Activated T-helper 9 cell treated with anti-CD3 and anti-CD28 coated beads, Interleukin-2, amount 50 U/mL, for 16 hours (primary cell): ENCODE measurements around the gene GATC.
"Not testable (repeated sequence)": the region's sequence is repeated elsewhere in the genome, so short reads cannot be mapped to it uniquely, and the experiment has no call there.

Source experiments
- DNase-seq: peaks from one replicate; pipeline ENCODE4 v3.0.0-alpha.2; 2020; ENCODE audit warnings: low read depth

GATC gene

GRCh38 chr12:120470150-120470784 is 24.0 kb downstream of the GATC start:
- DNase-seq, result no peak

DNA sequence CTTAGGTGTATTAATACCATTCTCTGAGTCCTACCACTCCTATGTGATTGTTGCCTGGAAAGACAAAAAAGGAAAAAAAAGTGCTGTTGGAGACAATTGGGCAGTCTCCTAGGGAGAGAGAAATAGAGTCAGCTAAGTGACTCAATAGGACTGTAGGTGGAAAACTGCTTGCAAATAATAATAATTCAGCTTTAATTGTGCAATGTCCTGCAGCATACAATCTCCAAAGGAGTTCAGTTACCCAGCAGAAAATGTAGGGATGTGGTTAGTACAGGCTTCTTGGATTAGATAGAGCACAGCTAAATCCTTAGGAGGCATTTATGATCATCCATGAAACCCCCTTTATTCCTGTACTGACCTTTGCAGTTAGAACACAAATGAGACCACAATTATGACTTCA is 26.3 kb downstream of the GATC start:
- DNase-seq, result no peak

DNA sequence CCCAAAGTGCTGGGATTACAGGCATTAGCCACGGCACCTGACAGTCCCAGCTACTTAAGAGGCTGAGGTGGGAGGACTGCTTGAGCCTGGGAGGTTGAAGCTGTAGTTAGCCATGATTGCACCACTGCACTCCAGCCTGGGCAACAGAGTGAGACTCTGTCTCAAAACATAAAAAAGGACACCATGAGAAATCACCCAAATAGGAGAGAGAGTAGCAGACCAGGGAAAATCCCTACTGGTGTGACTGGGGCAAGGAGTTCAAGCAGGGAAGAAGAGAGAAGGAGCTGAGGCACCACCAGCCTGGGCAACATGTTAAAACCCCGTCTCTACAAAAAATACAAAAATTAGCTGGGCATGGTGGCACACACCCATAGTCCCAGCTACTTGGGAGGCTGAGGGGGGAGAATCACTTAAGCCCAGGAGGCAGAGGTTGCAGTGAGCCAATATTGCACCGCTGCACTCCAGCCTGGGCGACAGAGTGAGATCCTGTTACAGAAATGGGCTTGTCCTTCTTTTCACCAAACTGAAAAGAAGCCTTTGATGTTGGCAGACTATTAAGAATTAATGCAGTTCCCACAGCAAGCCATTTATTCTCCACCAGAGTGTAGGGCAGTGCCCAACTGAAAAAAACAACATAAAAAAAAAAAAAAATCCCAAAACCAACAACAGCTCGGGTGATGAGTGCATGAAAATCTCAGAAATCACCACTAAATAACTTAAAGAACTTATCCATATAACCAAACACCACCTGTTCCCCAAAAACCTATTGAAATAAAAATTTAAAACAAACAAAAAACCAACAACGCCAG is 27.8 kb downstream of the GATC start:
- no peak for DNase-seq

- DNase-seq, result no peak
Measured at GRCh38 chr12:120474616-120474960, 28.3 kb downstream of the GATC start.

- no peak for DNase-seq
Measured at GRCh38 chr12:120475643-120476042, 29.4 kb downstream of the GATC start.

DNA sequence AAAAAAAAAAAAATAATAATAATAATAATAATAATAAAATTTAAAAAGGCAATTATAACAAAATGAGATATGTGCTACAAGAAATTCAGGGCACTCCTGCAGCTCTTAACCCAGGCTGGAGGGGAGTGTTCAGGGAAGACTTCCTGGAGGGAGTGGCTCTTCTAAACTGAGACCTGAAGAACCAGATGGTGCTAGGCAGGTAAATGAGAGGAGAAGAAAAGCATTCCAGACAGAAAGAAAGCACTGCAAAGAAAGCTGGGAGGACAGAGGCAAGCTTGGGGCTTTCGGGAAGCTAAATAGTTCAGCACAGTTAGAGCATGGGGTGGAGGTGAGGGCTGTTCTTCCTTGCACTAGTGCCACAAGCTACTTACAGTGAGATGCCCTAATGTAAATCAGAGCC is 33.2 kb downstream of the GATC start:
- no peak for DNase-seq

DNA sequence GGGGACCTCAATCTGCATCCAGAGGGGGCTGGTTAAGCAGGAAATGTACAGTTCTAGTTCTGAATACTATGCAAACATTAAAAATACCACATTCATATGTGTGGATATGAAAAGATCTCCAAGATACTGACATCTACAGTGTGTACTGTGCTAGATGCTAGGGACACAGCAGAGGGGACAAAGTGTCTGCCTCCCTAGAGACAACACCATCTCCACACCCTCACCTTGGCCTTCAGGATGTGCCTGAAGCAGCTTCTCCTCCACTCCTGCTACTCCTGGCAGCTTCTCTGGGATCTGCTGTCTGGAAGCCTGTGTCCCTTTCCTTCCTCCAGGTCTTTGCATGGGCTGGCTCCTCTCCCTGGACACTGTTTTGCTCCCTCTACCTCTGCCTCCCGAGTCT is 34.0 kb downstream of the GATC start:
- no peak for DNase-seq

GRCh38 chr12:120481022-120481767 is 35.0 kb downstream of the GATC start:
- no peak for DNase-seq

DNA sequence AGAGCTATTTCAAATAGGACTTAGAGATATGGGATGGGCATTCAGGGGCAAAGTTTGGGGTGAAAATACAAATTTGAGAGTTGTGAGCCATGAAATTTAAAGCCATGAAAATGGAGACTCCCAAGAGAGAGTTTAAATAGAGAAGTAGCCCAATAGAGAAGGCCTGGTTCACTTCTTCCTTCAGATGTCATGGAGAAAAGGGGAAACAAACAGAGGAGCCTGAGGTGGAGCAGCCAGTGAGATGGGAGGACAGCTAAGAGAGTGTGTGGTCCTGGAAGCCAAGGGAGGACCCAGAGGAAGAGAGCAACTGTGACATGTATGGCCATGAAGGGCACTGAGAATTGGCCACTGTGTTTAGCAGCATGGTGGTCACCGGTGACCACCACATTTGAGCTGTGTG is 37.4 kb downstream of the GATC start:
- DNase-seq, result no peak

- no peak for DNase-seq
Measured at GRCh38 chr12:120485961-120486881, 40.0 kb downstream of the GATC start.

DNA sequence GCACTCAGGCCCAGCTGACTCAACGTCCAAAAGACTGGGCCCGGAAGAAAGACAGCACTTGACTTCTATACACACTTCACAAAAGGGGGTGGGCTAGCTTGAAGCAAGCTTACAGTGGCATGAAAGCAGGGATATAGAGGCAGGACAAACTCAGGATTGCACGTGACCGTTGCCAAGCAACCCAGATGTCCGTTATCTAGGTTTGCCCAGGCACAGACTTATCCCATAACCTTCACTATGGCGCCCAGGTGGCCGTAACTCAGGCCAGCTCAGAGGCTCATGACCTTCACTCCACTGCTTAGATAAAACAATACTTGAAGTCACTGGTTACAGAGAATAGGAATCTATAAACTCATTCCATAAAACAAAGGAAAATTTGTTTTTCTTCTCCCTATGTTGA is 41.3 kb downstream of the GATC start:
- DNase-seq, result not testable (repeated sequence)

DNA sequence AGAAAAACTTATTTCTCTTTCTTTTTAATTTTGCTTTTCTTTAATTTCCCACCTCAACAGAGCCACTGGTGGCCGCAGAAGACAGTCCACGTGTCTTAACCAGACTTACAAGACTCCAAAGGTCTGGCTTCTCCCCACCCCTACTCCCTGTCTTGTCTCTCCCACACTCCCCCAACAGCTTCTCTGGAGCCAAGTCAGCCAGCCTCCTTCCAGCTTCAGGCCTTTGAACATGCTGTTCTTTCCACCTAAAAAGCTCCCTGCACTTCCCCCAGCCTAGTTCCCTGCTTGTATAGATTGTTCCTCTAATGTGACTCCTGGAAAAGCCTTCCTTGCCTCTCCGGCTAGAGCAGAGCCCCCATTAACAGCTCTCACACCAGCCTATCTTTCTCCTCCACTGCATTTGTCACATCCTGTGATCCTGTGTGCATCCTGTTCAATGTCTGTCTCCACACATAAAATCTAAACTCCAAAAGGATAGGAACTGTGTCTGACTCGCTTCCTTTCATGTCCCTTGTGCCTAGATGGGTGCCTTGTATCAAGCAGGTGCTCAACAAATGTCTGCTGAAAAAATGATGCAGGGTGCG is 41.9 kb downstream of the GATC start:
- DNase-seq, result no peak

DNA sequence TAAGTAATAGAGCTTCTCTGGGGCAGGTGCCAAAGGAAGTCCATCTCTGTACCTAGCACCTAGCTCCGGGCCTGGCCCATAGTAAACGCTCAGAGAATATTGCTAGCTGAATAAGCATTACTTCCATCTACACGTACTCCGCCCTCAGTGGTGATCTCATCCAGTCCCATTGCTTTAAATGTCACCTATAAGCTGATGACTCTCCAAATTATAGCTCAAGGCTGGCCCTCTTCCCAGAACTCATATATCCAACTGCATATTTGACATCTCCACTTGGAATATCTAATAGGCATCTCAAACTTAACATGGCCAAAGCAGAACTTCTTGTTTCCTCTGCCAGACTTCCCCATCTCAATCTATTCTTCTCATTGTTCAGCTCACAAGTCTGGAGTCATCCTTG is 42.8 kb downstream of the GATC start:
- DNase-seq, result no peak

DNA sequence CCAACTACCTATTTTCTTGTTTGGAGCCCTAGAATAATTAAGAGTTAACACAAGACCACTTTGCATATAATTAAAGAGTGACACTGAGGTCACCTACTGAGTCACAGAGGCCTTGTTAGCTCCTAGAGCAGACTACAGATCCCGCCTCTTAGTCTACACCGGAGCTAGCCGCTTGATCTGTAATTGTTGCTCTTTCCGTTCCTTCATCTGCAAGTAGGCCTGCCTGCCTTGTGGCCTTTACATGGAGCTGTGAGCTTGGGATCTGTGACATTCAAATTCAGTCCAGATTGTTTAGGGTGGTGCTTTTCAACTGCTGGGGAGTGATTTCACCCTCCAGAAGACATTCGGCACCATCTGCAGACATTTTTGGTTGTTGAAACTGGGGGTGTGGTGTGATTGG is 44.1 kb downstream of the GATC start:
- DNase-seq, result no peak

GRCh38 chr12:120490833-120491512 is 44.7 kb downstream of the GATC start:
- no peak for DNase-seq

GRCh38 chr12:120495186-120495730 is 49.0 kb downstream of the GATC start:
- no peak for DNase-seq

GRCh38 chr12:120495731-120496412 is 49.6 kb downstream of the GATC start, which contains the start of gene DYNLL1:
Gene DYNLL1 (plus strand): TSS chr12:120496113. CDS start chr12:120496422, 309 bp downstream.
- DNase-seq, result peak; percentile 97

- DNase-seq, result peak; percentile 29
Measured at GRCh38 chr12:120496413-120497340, 50.4 kb downstream of the GATC start.
